Measurements from ENCODE around the gene ARHGAP19. TPM values are rescaled to one million over a fixed set of nuclear protein-coding genes. Genes with fewer than 3 reads are reported as not detected.
A peak's percentile ranks its signal among the peaks of the same experiment; 100 is the strongest.

Gene ARHGAP19
- polyA plus RNA-seq, 3 donors, result 8.3 to 10.6 (median 10.2) TPM

DNA sequence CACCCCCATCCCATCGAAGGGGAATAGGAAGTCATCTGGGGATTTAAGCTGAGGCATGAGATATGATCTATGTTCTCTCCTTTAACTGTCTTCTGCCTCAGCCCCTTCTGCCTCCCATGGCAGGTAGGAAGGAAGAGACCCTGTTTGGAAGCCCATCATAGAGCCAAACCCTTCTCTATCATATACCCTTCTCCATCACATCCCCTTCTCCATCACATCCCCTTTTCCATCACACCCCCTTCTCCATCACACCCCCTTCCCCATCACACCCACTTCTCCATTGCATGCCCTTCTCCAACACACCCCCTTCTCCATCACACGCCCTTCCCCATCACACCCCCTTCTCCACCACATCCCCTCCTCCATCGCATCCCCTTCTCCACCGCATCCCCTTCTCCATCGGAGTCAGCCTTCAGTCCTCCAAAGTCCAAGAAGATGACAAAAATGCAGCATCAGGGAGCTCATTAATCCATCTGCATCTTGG lies 99.4 kb downstream of the ARHGAP19 start:
- Histone ChIP-seq H3K9me3 (replicated peaks in 1 of 2; ENCODE audit: control insufficient read depth in 1 of 2, insufficient read depth in 1 of 2, low read length in 2 of 2) (no peaks in the 10 kb centered on the region), H3K27ac (ENCODE audit: low read depth in 1 of 2, low read length in 2 of 2) (no peak overlapping the region), H3K27me3 (ENCODE audit: control insufficient read depth in 2 of 2, insufficient read depth in 2 of 2, low read length in 2 of 2) (peaks cover 11 to 63% of the 10 kb centered on the region in 2 donors), H3K79me2 (ENCODE audit: insufficient read depth, low read length) (no peaks in the 10 kb centered on the region), H3K4me1 (ENCODE audit: control insufficient read depth in 1 of 2, insufficient read depth in 2 of 2, low read length in 2 of 2) (peaks cover 7 to 10% of the 10 kb centered on the region in 2 donors), H3K9ac (ENCODE audit: insufficient read depth, low read length, poor library complexity, severe bottlenecking) (no peak overlapping the region), H3K4me3 (replicated peaks in 1 of 3; ENCODE audit: low read depth in 2 of 3, low read length in 3 of 3) (no peak overlapping the region), H3K36me3 (replicated peaks in 1 of 2; ENCODE audit: control insufficient read depth in 1 of 2, insufficient read depth in 2 of 2, low read length in 2 of 2) (no peaks in the 10 kb centered on the region), H2AFZ (ENCODE audit: insufficient read depth, low read depth, low read length, poor library complexity, severe bottlenecking) (no peak overlapping the region), H4K20me1 (ENCODE audit: insufficient read depth, low read length) (no peaks in the 10 kb centered on the region), H3K4me2 (replicated peaks; ENCODE audit: extremely low read depth, low read length, poor library complexity, severe bottlenecking) (no peak overlapping the region)
- H3K9me3 Mint-ChIP-seq, result peaks cover 0 to 3% (median 0%) of the 10 kb centered on the region in 7 donors
- TF ChIP-seq, protein P1, sequence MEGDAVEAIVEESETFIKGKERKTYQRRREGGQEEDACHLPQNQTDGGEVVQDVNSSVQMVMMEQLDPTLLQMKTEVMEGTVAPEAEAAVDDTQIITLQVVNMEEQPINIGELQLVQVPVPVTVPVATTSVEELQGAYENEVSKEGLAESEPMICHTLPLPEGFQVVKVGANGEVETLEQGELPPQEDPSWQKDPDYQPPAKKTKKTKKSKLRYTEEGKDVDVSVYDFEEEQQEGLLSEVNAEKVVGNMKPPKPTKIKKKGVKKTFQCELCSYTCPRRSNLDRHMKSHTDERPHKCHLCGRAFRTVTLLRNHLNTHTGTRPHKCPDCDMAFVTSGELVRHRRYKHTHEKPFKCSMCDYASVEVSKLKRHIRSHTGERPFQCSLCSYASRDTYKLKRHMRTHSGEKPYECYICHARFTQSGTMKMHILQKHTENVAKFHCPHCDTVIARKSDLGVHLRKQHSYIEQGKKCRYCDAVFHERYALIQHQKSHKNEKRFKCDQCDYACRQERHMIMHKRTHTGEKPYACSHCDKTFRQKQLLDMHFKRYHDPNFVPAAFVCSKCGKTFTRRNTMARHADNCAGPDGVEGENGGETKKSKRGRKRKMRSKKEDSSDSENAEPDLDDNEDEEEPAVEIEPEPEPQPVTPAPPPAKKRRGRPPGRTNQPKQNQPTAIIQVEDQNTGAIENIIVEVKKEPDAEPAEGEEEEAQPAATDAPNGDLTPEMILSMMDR (IDR thresholded peaks at IDR 0.05), result no peak
- intact Hi-C loops (cut with micrococcal nuclease), result no loop called here
- WGBS (ENCODE audit: insufficient coverage), result 100% methylated on average over 4 of the region's 5 CpGs
- no peak overlapping the region for H3K27ac Mint-ChIP-seq
- peak overlapping the region in 1 of 2 donors; percentile 39 for H3K4me3 Mint-ChIP-seq
- no peak for DNase-seq
- H3K4me1 Mint-ChIP-seq, result peaks cover 10% of the 10 kb centered on the region
- peaks cover 43 to 69% (median 53%) of the 10 kb centered on the region in 3 donors for H3K27me3 Mint-ChIP-seq (ENCODE audit: low read depth in 3 of 3)
- H3K36me3 Mint-ChIP-seq, result peaks cover 0 to 7% of the 10 kb centered on the region in 2 donors

DNA sequence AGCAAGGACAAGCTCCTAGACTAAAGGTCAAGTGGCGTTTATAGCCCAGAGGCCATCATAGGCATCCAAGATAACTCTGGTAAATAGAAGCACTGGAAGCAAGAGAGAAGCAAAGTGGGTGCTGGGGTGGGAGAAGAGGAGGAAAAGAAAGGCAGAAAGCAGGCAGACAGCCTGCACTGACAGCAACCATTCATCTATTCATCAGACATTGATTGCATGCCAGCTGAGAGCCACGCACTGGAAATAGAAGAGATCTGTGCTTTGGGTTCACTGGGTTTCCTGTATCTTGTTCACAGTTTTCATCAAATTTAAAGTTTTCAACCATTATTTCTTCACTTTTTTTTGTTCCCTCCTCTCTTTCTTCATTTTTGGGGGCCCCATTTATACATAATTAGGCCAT lies 102.0 kb downstream of the ARHGAP19 start:
- Histone ChIP-seq H3K27ac (ENCODE audit: low read depth in 1 of 2, low read length in 2 of 2) (no peak overlapping the region), H3K27me3 (ENCODE audit: control insufficient read depth in 2 of 2, insufficient read depth in 2 of 2, low read length in 2 of 2) (peaks cover 17 to 64% of the 10 kb centered on the region in 2 donors), H3K4me2 (replicated peaks; ENCODE audit: extremely low read depth, low read length, poor library complexity, severe bottlenecking) (no peak overlapping the region), H3K4me3 (replicated peaks in 1 of 3; ENCODE audit: low read depth in 2 of 3, low read length in 3 of 3) (no peak overlapping the region), H3K79me2 (ENCODE audit: insufficient read depth, low read length) (no peaks in the 10 kb centered on the region), H4K20me1 (ENCODE audit: insufficient read depth, low read length) (no peaks in the 10 kb centered on the region), H2AFZ (ENCODE audit: insufficient read depth, low read depth, low read length, poor library complexity, severe bottlenecking) (no peak overlapping the region), H3K9ac (ENCODE audit: insufficient read depth, low read length, poor library complexity, severe bottlenecking) (no peak overlapping the region), H3K9me3 (replicated peaks in 1 of 2; ENCODE audit: control insufficient read depth in 1 of 2, insufficient read depth in 1 of 2, low read length in 2 of 2) (peaks cover 0 to under 1% of the 10 kb centered on the region in 2 donors), H3K4me1 (ENCODE audit: control insufficient read depth in 1 of 2, insufficient read depth in 2 of 2, low read length in 2 of 2) (no peaks in the 10 kb centered on the region), H3K36me3 (replicated peaks in 1 of 2; ENCODE audit: control insufficient read depth in 1 of 2, insufficient read depth in 2 of 2, low read length in 2 of 2) (no peaks in the 10 kb centered on the region)
- no peak for DNase-seq
- Mint-ChIP-seq H3K27me3 (ENCODE audit: low read depth in 3 of 3) (peaks cover 51 to 70% (median 59%) of the 10 kb centered on the region in 3 donors), H3K27ac (no peak overlapping the region), H3K36me3 (peaks cover 0 to 3% of the 10 kb centered on the region in 2 donors), H3K9me3 (peaks cover 0 to 6% (median 0%) of the 10 kb centered on the region in 7 donors), H3K4me3 (no peak overlapping the region), H3K4me1 (peaks cover 1% of the 10 kb centered on the region)
- TF ChIP-seq, protein P1 (IDR thresholded peaks at IDR 0.05), result no peak
- intact Hi-C loops (cut with micrococcal nuclease), result no loop called here
- WGBS (ENCODE audit: insufficient coverage), result 93% methylated on average over 2 of the region's 2 CpGs
